ENCODE measurements around the gene SOAT1.
"Not testable (repeated sequence)": the region's sequence is repeated elsewhere in the genome, so short reads cannot be mapped to it uniquely, and the experiment has no call there.

SOAT1 gene

GRCh38 chr1:179310291-179310690 lies 16.7 kb downstream of the SOAT1 start:
- DNase-seq: no peak

GRCh38 chr1:179310721-179311120 lies 17.1 kb downstream of the SOAT1 start:
- DNase-seq: no peak

DNA sequence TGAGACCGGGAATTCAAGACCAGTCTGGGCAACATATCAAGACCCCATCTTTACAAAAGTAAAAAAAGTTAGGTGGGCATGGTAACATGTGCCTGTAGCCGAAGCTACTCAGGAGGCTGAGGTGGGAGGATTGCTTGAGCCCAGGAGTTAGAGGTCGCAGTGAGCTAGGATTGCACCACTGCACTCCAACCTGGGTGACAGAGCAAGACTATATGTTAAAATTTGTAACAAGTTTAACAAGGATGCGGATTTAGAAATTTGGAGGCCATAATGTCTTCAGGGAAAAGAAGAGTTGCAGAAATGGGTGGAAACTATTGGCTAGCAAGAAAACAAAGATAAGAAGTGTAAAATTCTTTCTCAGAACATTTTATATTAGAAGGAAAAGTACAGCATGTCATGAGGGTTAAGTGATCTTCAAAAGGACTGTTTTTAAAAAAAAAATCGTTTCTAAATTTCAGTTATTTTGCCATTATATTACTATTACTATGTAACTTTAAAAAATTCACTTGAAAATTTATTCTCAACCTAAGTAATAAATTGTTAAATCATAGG lies 17.6 kb downstream of the SOAT1 start:
- no peak for DNase-seq

DNA sequence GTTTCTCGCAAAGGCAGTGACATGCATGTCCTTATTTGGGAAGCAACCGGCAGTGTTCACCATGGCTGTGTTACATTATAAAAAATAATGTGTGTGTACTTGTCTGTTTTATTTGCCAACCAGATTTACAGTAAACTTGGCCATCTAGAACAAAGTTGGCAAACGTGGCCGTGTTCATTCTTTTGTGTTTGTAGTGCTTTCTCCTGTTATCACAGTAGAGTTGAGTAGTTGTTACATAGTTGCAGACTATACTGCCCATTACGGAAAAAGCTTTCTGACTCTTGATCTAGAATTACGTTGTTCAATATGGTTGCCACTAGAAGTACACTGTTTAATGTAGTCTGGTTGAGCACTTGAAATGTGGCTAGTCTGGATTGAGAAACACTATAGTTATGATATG lies 19.4 kb downstream of the SOAT1 start:
- no peak for DNase-seq

- no peak for DNase-seq
Observed at GRCh38 chr1:179314928-179315327, 21.3 kb downstream of the SOAT1 start.

DNA sequence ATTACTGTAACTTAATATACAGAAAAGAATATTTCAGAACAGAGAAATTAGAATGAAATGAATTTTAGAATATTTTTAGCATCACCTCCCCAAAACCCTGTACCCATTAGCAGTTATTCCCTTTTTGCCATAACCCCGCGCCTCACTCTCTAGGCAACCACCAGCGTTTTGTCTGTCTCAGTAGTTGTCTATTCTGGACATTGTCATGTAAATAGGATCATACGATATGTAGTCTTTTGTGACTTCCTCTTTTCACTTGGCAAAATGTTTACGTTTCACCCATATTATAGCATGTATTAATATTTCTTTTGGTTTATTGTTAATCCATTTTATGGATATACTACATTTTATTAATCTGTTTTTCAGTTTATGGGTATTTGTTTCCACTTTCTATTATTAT lies 24.9 kb downstream of the SOAT1 start:
- DNase-seq: no peak

GRCh38 chr1:179321533-179322216 lies 28.1 kb downstream of the SOAT1 start:
- no peak for DNase-seq

- DNase-seq: no peak
Observed at GRCh38 chr1:179322557-179322956, 29.0 kb downstream of the SOAT1 start.

- DNase-seq: no peak
Observed at GRCh38 chr1:179323436-179323835, 29.8 kb downstream of the SOAT1 start.

GRCh38 chr1:179325836-179326235 lies 32.2 kb downstream of the SOAT1 start:
- no peak for DNase-seq

GRCh38 chr1:179326746-179327145 lies 33.1 kb downstream of the SOAT1 start:
- no peak for DNase-seq

GRCh38 chr1:179327196-179327595 lies 33.6 kb downstream of the SOAT1 start:
- DNase-seq: no peak

DNA sequence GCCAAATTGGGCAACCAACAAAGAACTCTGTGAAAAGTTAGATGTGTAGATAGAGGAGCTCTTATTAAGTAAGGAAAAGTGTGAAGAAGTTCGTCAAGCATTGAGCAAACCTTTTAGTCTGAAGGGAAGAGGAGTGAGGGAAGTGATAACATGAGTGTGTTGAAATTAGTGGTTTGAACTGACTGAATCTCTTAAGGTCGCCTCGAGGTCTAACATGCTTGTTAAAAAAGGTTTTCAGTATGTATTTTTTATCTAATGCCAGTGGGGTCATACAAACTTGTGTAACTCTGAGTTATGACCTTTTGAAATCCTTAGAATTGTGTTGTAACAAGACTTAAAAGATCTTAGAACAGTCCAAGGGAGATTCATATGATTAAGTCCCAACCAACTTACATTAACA lies 34.1 kb downstream of the SOAT1 start:
- no peak for DNase-seq

DNA sequence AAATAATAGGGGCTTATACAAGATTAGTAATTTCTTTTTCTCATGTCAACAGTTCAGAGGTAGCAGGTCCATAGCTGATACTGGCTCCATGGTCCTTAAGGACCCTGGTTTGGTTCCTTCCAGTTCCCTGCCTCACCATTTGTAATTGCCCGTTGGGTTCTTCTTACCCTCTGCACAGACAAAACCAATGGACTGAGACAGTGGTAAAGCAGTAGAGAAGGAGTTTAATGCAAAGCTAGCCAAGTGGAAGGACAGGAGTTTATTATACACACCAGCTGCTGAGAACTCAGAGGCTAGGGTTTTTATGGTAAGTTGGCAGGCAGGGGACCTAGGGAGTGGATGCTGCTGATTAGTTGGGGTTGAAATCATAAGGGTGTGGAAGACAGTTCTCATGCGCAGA lies 36.3 kb downstream of the SOAT1 start:
- DNase-seq: no peak

- no peak for DNase-seq
Observed at GRCh38 chr1:179334440-179334839, 40.8 kb downstream of the SOAT1 start.

- no peak for DNase-seq
Observed at GRCh38 chr1:179337288-179337687, 43.7 kb downstream of the SOAT1 start.

DNA sequence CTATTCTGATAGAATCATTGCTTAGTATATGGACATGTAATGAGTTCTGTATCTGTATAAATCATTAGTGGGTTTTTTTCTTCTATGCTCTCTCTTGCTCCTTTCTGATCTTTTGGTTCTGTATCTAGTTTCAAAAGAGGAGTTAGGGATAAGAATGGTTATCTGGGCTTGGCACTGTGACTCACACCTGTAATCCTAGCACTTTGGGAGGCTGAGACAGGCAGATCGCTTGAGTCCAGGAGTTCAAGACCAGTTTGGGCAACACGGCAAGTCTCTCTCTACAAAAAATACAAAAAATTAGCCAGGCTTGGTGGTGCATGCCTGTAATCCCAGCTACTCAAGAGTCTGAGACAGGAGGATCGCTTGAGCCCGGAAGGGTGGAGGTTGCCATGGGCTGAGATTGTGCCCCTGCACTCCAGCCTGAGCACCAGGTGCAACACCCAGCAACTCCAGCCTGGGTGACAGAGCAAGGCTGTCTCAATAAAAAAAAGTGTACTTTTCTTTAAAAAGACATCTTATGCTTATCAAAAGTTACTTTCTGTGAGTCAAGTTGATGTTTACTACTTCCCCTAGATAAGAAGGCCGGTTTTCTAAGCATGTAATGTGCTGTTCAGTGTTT lies 44.5 kb downstream of the SOAT1 start:
- DNase-seq: no peak

DNA sequence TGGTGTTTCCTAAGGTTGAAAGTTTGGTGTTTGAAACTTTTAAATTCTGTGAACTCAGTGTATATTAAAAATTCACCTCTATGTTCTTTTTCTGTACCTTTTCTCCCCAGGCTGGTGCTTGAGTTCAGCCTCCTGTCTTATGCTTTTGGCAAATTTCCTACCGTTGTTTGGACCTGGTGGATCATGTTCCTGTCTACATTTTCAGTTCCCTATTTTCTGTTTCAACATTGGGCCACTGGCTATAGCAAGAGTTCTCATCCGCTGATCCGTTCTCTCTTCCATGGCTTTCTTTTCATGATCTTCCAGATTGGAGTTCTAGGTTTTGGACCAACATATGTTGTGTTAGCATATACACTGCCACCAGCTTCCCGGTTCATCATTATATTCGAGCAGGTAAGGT lies 47.3 kb downstream of the SOAT1 start:
- DNase-seq: no peak

DNA sequence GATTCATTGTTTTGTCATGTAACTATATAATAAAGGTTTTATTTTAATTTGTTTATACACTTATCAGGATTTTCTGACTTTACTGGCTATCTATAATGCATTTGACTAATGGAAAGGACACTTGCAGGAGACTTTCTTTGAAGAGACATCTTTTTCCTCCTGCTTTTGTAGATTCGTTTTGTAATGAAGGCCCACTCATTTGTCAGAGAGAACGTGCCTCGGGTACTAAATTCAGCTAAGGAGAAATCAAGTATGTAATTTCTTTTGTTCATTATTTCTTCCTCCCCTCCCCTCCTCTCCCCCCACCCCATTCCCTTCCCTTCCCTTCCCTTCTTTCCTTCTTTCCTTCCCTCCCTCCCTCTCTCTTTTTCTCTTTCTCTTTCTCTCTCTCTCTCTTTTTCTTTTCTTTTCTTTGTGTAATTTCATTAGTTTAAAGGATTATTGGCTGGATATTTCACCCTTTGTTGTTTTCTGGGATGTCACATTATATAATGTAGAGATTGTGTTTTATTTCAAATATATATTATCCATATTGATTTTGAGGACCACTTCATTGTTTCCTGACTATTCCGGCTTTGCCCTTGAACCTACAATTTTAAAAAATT lies 48.4 kb downstream of the SOAT1 start:
- DNase-seq: no peak

- DNase-seq: no peak
Observed at GRCh38 chr1:179342740-179343404, 49.3 kb downstream of the SOAT1 start.

GRCh38 chr1:179351281-179351680 lies 57.7 kb downstream of the SOAT1 start:
- DNase-seq: no peak

GRCh38 chr1:179352236-179352635 lies 58.6 kb downstream of the SOAT1 start:
- DNase-seq: no peak

GRCh38 chr1:179353546-179353945 lies 59.9 kb downstream of the SOAT1 start:
- DNase-seq: no peak

DNA sequence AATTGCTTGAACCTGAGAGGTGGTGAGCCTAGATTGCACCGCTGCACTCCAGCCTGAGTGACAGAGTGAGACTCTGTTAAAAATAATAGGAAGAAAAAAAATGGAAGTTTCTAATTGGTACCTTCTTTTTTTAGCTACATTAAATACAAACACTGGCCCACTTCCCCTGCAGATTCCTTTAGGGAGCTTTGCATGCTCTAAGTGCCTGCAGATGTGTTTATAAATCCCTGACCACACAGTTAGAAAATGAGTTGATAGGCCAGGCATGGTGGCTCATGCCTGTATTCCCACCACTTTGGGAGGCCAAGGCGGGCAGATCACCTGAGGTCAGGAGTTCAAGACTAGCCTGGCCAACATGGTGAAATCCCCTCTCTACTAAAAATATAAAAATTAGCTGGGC lies 68.0 kb downstream of the SOAT1 start:
- not testable (repeated sequence) for DNase-seq

Data from 8988T (cell line).